T-helper 2 cell (primary cell): Measurements from ENCODE around the gene PPFIA2.

ENCODE experiments used
- DNase-seq, 5 experiments: peaks; one replicate each; pipeline versions ENCODE4 v3.0.0 to v3.0.0-alpha.2; 2012 to 2022

PPFIA2 gene

DNA sequence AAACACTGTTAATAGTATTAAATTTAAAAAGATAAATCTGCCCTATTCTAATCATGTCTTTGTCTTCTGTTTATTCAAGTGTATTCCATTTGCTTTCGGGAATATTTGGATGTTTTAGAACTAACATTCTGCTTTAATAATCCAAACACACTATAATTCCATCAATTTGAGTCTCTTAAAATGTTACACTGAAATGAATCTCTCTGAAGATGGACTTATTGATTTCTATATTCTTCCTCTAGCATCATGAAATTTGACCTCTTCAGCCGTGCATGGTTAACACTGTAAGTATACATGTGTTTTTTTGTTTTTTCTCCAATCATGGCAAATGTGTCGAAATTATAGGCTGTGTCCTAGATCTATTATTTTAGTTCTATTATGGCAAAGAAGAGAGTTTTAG, 342.1 kb downstream of the PPFIA2 start:
- no peak for DNase-seq

DNA sequence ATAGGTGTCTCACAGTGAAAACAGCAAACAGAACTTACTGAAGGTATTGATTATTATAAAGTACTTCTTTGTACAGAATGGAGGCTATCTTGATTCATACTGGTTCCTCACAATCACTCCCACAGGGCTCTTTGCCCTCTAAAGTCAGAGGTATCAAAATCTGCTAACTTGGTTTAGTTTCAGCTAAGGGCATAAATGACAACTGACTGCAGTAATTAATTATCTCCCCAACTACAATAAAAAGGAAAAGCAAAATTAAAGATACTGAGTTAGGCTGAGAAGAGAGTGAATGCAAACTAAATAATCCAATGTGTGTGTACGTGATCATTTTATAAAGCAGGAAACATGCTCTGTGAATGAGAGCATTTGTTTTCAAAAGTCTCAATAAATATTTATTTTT, 342.6 kb downstream of the PPFIA2 start:
- DNase-seq: no peak

DNA sequence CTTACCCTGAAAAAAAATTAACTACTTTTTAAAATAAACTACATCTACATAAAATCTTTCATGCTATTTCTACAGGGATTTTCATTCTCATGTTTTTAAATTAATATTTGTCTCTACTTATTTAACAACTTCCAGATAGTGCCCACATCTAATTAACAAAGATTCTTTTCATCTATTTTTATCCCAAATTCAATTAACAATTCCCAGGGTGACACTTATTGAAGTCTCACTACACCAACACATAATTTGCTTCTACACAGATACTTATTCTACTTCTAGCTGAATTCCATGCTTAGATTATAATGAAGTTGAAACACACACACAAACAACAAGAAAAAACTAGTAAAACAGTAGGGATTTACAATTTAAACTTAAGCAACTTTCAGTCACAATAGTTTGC, 344.7 kb downstream of the PPFIA2 start:
- no peak for DNase-seq

DNA sequence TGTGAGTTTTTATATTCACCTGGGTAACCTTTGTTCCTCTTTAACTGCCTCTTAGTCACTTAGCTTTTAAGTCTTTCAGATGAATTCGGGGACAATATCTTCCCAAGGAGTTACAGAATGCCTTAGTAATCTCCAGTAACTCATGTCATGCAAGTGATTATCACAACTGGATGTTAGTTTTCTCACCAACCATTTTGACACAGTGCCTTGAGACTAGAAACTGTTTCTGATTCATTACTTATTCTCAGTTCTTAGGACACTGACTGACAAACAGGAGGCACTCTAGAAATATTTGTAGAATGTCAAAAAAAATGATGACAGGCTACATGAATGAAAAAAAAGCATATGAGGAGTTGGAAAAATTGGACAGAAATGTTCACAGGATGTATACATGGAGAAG, 346.2 kb downstream of the PPFIA2 start:
- DNase-seq: no peak

DNA sequence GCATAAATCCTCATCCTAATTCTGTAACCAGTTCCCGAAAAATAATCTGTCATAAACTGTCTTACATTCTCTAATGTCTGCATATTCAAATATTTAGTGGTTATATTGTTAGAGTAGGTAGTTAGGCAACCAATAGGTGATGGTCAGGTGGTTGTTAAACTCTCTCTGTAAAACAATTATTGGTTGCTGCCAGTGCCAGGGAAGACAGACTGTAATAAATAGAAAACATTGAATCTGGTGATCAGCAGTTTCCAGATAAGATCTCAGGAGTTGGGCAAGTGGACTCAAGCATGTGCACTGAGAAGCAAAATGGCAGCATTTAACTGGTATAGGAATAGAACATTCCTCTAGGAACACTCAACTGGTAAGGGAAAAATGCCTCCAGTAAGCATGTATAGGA, 355.8 kb downstream of the PPFIA2 start:
- DNase-seq: no peak

DNA sequence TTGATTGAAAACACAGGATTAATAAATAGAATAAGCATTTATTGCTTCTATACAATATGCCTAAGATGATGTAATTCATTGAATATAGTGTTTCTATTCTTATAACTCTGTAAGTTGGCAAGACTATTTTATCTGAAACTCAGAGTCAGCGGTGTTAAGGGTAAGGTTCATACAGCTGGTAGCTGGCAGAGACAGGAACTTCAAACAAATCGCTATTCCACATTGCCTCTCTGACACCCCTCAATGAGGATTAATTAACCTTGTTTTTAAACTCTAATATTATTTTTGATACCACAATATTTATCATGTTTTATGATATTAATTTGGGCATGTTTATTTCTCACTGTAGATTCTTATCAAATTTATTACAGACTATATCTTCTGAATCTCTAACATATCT, 357.9 kb downstream of the PPFIA2 start:
- DNase-seq: no peak

DNA sequence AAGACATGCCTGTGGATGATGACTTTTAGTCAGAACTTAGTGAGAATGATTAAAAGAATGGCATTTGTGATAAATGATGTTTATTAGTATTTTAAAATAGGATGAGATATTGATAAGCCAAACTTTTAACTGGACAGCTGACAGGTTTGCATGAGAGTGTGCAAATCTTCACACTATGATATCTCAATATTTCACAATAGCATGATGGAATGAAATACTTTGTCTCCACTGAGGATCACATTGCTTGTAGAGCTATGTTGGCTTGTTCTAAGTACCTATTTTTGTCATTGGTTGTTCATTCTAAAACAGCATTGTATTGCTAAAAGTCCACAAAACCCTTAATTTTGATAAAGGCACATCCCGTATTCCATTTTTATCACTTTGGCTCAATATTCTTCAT, 359.1 kb downstream of the PPFIA2 start:
- DNase-seq: no peak

DNA sequence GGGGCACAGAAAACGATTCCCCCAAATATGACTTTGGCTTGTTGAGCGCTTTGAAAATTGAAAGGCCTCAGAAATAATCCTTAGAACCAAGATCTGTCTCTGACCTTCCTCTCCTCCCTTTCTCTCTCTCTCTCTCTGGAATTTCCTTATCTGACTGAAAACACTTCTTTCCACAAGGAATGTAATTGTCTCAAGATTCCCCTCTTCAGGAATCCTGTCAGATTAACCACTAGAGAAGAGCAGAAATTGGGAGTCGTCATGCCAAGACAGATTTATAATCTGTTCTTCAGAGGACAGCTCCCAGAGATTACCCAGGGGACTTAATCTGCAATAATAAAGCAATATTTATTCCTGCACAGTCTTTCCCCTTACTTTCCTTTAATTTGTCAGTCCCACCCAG, 363.7 kb downstream of the PPFIA2 start:
- no peak for DNase-seq

DNA sequence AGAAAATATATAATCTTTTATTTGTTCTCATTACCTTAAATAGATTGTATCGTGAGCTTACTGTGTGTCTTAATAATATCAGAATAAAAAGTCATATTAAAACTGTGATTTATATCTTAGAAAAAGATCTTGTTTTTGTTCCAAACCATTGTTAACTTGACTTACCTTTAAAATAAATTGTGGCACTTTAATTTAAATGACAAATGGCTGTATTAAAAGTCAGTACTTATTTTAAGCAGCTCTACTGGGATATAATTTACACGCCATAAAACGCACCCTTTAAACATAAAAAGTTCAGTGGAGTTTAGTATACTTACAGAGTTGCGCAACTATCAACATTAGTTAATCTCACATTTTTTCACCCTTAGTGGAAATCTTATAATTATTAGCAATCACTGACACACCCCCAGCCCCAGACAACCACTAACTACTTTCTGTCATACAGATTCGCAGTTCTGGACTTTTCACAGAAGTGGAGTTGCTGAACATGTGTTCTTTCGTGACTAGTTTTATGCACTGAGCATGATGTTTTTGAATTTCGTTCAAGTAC, 369.5 kb downstream of the PPFIA2 start:
- DNase-seq: no peak

DNA sequence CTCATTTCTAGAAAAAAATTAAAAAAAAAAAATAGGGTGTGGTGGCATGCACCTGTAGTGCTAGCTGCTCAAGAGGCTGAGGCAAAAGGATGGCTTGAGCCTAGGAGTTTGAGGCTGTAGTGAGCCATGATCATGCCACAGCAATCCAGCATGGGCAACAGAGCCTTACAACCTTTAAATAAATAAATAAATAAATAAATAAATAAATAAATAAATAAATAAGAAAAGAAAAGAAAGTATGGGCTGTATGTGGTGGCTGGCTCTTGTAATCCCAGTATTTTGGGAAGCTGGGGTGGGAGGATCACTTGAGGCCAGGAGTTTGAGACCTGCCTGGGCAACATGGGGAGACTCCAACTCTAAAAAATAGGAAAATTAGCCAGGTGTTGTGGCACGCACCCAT, 373.0 kb downstream of the PPFIA2 start:
- DNase-seq: no peak

DNA sequence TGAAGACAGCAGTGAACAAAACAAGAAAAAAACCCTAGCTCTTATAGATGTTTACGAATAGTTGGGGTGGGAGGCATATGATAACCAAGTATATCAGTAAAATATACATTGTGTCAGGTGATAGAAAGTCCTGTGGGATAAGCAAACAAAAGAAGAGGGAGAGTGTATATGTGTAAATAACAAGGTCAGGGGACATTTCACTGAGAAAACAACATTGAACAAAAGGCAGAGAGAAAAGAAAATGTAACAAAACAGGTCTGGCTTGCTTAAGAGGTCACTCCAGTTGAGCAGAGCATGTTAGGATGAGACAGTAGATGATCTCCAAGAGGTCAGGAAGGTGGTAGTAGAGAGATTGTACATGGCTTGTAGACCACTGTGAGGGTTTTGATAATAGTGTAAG, 377.2 kb downstream of the PPFIA2 start:
- DNase-seq: no peak

DNA sequence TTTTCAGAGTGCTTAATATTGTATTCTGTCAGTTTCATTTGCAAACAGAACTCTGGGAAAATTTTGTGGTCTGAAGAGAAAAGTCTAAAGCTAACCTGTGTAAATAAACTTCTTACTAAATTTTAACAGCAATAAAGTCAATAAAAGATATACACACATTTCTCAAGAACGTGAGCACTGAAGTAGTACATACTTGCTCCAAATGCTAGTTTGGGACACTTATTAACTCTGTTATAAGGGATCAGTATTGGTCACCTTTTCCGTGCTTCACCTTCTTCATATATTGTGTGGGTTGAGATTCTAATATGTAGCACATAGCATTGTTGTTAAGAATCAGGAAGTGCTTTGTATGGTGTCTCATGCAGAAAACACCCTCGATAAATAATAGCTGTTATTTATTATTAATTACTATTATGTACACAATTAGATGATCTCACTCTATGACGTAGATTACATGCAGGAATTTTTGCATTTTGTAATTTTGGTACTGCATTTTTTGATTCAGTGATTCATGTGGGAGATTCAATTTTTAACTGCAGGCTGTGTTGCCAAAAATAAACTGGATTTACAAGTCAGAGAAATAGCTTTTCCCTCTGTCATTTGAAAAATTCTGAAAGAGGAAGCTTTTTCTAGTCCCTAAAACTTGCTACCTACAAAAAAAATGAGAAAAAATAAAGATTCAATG, 380.4 kb downstream of the PPFIA2 start:
- DNase-seq: no peak

DNA sequence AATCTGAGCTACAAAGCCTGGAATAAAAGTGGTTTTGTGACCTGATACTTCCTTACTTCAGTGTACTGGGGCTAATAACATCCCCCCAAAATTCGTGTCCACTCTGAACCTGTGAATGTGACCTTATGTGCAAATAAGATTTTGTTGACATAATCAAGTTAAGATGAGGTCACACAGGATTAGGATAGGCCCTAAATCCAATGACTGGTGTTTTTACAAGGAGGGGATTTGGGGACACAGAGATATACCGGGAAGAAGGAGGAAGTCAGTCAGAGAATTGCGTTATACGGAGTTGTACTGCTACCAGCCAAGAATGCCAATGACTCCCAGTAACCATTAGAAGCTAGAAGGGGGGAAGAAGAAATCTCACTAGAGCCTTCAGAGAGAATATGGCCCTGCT, 381.4 kb downstream of the PPFIA2 start:
- DNase-seq: no peak

DNA sequence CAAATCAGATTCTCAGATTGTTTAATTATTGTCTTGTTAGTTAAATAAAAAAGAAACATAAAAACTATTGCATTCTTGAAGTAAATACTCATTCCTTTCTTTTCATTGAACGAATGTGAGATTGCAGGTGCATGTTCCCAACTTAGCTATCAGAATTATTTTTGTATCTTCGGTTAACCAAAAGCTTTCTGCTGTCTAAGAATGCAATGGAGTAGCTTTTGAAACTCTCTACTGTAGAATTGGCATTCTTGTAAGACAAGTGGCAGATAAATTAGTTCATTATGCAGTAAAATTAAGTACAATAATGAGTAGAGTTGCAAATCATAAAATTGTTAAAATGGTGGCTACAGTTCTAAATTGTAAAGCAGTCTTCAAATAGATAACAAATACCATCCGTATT, 383.2 kb downstream of the PPFIA2 start:
- DNase-seq: no peak

DNA sequence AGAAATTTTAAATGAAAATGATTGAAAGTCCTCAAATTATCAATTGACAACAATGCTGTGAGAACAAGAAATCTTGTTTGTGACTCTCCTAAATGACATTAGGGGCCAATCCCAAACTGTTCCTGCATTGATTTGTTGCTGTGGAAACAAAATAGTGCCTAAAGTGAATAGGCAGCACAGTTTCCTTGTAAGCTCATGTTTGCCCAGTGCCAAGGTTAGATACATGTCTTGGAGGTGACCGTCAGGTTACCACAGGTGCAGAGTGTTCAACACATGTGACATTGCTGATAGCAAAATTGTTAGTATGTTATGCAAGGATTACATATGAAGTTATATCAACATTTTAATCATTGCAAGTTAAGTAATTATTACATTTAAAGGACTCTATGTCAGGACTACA, 388.7 kb downstream of the PPFIA2 start:
- DNase-seq: no peak

DNA sequence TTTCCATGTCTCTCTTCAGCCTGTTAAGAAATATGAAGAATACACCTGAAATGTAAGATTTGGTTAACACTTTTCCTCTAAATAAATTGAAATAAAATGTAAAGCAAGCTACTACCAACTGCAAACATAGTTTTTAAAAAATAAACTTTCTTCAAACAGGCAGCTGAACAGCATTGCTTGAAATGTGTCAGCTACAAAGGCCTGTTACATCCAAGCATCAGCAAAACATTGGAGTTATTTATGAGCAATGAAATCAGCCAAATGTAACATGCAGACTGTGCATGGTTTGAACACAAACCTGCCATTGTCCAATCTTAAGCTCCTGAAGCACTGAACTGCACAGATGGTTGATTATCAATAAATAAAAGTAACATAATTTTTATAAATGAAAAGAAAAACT, 390.0 kb downstream of the PPFIA2 start:
- no peak for DNase-seq

DNA sequence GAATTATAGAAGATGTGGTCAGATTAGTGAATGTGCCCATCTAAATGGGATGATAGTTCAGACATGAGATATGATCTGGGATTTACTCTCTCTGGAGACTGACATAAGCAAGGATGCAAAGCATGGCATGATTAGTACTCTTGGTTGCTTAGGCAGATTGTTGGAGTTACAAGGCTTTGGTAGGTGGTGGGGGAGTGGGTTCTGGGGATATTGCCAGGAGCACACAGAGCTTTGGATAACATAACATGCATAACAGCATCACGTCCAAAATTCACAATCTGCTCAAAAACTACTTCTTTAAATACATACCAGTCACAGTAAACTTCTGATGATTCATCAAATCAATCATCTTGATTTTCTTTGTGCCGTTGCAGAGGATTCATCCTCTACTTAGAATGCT, 393.9 kb downstream of the PPFIA2 start:
- no peak for DNase-seq

DNA sequence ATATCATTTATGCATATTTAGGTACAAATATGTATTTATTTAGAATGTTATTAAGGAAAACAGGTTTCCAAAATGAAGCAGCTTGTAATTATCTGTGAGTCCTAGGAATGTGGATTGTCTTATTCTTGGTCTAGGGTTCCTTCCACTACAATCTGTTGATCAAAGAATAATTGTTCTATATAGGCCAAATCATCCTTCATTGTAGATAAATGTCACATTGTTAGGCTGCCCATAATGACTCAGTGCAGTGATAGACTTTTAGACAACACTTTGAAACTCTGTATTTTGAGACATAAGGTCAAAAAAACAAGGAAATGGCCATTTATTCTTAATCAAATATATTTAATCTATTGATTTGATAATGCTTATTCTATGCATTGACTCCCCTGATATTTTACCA, 398.2 kb downstream of the PPFIA2 start:
- DNase-seq: no peak

DNA sequence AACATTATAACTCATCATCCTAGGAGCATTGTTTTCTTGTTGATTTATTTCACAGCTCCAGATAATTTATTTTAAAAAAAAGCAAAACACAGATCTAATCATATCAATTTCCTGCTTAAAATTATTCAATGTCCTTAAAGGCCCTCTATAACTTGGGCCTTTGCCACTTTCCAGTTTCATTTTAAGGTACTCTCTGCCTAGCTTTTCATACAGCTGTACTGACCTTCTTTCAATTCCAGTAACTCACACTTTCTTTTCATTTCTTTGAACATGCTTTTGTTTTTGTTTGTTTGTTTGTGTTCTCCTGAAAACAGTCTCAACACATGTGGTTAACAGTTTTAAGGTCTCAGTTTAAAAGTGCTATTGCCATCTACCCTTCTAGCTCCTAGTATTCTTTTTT, 399.4 kb downstream of the PPFIA2 start:
- no peak for DNase-seq

DNA sequence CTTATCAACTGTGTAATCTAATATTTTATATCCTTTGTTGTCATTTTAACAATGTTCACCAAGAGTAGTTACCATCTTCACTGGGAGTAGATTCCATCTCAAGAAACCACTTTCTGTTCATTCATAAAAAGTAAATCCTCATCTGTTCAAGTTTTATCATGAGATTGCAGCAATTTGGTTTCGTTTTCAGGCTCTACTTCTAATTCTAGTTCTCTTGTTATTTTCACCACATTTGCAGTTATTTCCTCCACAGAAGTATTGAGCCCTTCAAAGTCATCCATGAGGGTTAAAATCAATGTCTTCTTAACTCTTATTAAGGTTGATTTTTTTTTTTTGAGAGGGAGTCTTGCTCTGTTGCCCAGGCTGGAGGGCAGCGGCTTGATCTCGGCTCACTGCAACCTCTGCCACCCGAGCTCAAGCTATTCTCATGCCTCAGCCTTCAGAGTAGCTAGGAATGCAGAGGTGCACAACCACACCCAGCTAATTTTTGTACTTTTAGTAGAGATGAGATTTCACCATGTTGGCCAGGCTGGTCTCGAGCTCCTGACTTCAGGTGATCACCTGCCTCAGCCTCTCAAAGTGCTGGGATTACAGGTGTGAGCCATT, 404.7 kb downstream of the PPFIA2 start:
- DNase-seq: no peak

DNA sequence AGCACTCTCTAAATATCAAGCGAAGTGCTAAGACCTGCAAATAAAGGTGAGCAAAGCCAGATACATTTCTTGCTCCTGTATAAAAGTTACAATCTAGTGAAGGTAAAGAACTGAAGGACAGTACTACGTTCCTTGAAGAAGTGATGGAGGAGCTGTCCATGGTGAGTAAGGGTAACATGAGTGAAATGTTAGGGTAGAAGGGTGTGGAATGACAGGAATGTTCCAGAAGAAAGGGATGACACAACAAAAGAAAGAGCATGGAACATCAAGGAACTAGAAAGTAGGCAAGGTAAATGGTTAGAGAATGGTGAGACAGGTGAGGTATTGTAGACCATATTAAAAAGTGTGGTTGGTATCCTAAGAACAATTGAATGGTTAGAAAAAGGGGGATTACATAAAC, 408.8 kb downstream of the PPFIA2 start:
- no peak for DNase-seq

DNA sequence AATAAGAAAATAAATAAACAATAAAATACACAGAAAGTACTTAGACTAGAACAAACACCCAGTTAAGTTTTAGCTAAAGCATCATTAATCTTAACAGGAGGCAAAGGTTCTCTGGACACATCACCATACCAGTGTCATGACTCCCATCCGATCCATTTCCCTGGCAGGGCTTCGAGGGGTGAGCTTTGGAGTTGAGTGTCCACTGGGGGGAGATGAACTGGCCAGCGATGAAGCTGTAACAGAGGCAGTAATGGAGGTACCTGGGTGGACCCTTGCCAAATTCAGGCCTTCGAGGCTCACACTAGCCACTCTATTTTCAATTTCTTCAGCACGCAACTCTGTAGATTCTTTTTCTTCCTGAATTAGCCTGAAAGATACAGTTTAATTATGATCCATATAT, 411.7 kb downstream of the PPFIA2 start:
- no peak for DNase-seq

DNA sequence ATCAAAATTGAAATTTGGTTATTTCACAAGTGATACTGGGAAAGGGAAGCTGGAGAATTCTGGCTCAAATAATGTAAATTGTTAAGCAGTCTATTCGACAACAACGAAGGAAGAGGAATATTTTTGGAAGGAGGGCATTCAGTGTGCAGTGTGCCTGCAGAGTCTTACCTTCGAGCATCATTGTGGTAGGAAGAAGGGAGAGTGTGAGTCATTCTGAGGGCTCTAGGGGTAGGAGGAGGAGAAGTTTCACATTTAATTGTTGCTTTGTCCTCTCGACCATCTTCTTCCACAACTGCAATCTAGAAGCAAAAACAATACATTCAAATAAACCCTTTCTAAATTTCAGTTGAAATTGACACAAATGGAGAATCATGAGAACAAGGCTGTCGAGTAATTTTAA, 418.2 kb downstream of the PPFIA2 start:
- no peak for DNase-seq

DNA sequence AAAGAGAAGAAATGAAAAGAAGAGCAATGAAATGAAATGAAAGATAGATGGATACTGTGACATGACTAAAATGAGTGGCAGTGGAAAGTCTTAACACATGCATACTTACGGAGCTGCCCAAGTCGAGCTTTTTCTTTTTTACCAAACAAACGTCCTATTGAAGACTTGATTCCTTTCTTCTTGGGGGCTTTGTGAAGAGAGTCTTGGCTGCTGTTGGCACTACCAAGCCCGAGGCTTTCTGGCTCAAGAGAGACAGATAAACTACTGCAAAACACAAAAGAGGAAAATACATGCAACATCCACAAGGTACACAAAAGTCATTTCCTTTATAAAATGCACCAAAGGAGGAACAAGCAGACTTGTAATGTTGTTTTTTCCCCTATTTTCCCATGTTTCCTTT, 420.1 kb downstream of the PPFIA2 start:
- no peak for DNase-seq

DNA sequence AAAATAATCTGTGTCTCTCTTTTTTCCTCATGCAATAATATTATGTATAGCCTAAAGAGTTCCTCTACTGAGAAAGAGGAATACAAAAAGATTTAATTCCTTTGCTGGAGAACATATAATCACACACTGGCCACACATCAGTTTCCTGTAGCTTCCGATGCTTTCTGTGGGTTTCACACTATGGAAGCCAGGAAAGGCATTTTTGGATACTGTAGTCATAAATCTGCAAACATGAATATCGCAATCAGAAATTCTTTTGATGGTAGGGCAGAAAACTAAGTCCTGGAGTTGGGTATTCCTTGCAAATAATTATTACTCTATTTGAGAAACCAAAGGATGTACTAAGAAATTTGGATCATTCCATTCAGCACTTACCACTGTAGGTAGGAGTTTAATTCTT, 421.3 kb downstream of the PPFIA2 start:
- DNase-seq: no peak
